GM19467 (cell line): Measurements from ENCODE around the gene ZC3H8.
"Not testable (repeated sequence)": the region's sequence is repeated elsewhere in the genome, so short reads cannot be mapped to it uniquely, and the experiment has no call there.

ENCODE experiments used
- ATAC-seq: cut with Tn5 transposase; IDR thresholded peaks from one replicate; pipeline ENCODE4 v1.9.1; 2021; ENCODE audit warnings: mild to moderate bottlenecking, moderate library complexity; ENCODE audit not compliant: unreplicated experiment

The ZC3H8 gene

GRCh38 chr2:112259509-112260294 is 4.9 kb upstream of the ZC3H8 start:
- ATAC-seq = no peak

- no peak for ATAC-seq
These were observed 2.7 kb upstream of the ZC3H8 start for GRCh38 chr2:112257575-112257974.

DNA sequence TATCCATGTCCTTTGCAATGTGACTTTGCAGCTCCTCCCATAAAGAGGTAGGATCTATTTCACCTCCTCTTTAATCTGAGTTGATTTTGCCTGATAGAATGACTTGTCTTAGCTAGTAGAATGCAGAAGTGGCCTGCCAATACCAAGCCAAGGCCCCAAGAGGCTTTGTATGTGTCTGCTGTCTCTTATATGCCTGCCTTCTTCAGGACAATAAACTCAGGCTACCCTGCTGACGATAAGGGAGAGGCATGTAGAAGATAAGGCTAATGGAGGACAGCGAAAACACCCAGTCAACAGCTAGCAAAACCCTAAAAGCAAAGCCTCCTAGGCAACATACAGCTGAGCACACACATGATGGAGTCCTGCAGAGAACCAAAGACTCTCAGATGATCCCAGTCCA is 1.8 kb upstream of the ZC3H8 start:
- ATAC-seq = no peak

DNA sequence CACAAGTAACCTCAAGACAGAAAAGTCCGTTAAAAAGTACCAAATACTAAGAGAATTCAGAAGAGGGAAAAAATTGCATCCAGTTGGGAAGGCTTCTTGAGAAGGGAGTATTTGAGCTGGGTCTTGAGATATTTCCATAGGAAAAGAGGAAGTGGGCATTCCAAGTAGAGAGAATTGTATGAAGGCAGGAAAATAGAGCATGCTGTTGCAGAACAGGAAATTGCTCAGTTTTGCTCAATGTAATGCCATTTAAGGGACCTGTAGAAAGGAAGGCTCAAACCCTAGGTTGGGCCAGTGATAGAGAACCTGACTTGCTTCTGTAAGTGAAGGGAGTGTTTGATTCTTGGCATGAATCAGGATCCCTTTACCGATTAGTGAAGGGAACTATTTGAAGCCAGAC is 1.0 kb upstream of the ZC3H8 start:
- ATAC-seq = no peak

- no peak for ATAC-seq
These were observed 1.5 kb downstream of the ZC3H8 start for GRCh38 chr2:112253261-112253815.

- no peak for ATAC-seq
These were observed 3.6 kb downstream of the ZC3H8 start for GRCh38 chr2:112251271-112251670.

DNA sequence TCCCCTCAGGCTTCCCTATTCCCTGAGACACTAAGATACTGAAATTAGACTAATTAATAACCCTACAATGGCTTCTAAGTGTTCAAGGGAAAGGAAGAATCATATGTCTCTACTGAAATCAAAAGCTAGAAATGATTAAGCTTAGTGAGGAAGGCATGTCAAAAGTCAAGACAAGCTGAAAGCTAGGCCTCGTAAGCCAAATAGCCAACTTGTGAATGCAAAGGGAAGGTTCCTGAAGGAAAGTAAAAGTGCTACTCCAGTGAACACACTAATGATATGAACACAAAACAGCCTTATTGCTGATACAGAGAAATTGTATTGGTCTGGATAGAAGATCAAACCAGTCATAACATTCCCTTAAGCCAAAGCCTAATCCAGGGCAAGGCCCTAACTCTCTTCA is 10.0 kb downstream of the ZC3H8 start:
- no peak for ATAC-seq

- no peak for ATAC-seq
These were observed 11.6 kb downstream of the ZC3H8 start for GRCh38 chr2:112243233-112243632.

- no peak for ATAC-seq
These were observed 12.5 kb downstream of the ZC3H8 start for GRCh38 chr2:112242384-112242783.

DNA sequence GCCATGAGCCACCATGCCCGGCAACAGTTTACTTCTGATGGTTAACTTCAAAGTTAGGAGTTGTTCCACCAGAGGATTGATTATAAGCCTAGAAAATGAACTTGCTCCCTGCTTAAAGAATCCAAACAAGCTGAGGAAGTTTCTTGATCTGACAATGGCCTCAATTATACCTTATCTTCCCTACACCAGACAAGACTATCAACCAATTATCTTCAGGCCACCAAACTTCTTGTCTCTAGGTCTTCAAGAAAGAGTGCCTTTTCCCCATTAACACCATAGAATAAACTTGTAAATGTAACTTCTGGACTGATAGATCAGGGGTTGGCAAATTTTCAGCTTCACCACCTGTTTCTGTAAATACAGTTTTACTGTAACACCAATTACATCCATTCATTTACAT is 15.0 kb downstream of the ZC3H8 start:
- ATAC-seq = no peak

GRCh38 chr2:112230371-112230770 is 24.5 kb downstream of the ZC3H8 start:
- no peak for ATAC-seq

GRCh38 chr2:112229348-112229747 is 25.5 kb downstream of the ZC3H8 start:
- ATAC-seq = no peak

DNA sequence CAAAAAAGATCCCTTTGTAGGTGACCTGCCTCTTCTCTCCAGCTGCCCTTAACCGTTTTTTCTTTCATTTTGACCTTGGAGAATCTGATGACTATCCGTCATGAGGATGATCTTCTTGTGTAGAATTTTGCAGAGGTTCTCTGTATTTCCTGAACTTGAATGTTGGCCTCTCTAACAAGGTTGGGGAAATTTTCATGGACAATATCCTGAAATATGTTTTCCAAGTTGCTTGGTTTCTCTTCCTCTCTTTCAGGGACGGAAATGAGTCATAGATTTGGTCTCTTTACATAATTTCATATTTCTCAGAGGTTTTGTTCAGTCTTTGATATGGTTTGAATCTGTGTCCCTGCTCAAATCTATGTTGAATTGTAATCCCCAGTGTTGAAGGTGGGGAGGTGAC is 34.0 kb downstream of the ZC3H8 start:
- ATAC-seq = no peak

DNA sequence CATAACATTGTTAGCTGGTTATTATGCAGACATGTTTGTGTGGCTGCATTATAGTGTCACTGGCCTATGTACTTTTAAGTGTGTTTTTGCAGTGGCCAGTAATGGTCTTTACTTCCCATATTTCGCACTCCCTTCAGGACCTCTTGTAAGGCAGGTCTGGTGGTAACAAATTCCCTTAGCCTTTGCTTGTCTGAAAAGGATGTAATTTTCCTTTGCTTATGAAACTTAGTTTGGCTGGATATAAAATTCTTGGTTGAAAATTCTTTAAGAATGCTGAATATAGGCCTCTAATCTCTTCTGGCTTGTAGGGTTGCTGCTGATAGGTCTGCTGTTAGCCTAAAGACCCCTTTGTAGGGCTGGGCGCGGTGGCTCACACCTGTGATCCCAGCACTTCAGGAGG is 34.7 kb downstream of the ZC3H8 start:
- no peak for ATAC-seq

DNA sequence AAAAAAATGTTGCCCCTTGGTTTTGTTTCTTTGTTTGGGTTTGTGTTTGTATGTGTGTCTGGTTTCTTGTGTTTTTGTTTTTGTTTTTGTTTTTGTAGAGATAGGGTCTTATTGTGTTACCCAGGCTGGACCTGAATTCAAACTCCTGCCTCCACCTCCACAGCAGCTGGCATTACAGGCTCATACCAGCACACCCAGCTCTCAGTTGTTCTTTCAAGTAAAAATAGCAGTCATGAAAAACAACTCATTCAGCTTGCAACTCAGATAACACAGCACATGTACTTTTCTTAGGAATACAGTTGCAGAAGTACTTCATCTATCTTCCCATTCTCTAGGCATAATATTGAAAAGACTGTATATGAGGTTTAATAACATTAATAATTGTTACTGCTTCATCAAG is 37.0 kb downstream of the ZC3H8 start:
- ATAC-seq = no peak

- no peak for ATAC-seq
These were observed 38.7 kb downstream of the ZC3H8 start for GRCh38 chr2:112216167-112216566.

DNA sequence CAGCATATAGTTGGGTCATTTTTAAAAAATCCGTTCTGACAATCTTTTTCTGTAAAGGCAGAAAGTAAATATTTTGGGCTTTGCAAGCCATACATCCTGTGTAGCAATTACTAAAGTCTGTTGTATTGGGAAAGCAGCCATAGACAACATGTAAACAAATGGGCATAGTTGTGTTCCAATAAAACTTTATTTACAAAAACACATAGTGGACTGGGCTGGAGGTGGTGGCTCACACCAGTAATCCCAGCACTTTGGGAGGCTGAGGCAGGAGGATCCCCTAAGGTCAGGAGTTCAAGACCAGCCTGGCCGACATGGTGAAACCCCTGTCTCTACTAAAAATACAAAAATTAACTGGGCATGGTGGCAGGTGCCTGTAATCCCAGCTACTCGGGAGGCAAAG is 46.9 kb downstream of the ZC3H8 start:
- not testable (repeated sequence) for ATAC-seq

GRCh38 chr2:112204411-112204810 is 50.4 kb downstream of the ZC3H8 start:
- ATAC-seq = no peak

DNA sequence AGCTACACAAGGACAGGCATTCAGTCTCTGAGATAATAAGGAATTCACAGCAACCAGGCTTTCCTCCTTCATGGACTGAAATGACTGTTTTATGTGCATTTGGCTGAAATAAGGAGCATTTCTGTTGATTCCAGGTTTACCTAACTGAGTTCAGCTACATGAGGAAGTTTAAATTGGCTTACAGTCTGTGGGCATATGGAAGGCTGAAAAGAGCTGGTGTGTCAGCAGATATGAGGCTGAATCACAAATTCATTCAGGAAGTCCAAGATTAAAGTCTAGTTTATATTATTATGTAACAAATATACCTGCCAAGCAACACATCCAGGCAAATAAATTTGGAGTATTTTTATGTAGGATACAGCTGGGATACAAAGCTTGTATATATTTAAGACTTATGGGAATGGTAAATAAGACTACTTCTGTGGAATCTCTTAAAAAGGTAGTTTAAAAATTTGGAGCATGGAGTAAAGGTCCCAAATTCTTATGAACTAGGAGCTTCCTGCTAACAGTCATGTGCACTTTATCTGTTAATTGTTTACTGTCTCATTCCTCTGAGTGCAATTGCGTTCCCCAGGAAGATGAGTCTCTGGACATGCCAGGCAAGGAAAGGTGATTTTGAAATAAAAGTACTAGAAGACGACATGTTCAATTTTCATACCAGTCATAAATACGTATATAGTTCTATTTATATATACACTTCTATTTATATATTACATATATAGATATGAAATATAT is 53.0 kb downstream of the ZC3H8 start:
- ATAC-seq = no peak

DNA sequence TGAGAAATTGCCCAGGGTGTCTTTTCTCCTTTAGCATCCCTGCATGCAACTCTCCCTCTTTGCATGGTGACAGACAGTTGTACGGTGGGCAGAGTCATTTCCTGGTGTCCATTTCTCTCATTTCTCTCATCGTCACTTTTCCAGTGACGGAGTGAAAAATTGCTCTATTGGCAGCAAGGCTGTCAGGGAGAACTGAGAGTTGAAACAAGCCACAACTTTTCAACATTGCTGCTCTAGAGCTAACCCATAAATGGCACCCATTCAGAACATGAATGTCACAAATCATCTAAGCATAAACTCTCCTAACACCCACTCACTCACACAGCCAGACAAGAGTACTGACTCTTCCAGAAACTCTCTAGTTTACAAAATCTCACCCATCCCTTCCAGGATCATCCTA is 55.7 kb downstream of the ZC3H8 start:
- ATAC-seq = no peak

- ATAC-seq = no peak
These were observed 56.1 kb downstream of the ZC3H8 start for GRCh38 chr2:112198780-112199179.

DNA sequence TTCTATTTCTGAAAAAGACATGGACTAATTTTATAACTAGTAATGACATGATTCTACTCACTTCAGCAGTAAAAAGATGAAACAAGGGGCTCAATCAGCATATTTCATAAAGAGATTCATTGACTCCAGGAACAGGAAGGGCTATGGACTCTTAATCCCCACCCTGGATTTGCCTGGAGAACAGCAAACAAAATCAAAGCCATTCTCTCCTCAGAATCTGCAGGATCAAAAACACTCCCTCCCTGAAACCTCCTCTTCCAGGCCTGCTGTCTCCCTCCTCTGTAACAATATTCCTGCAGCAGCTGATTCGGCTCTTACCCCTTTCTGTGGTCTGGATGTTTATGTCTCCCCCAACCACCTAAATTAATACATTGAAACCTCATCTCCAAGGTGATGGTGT is 57.0 kb downstream of the ZC3H8 start:
- no peak for ATAC-seq
